ENCODE results near the gene TK2.
A peak's percentile ranks its signal among the peaks of the same experiment; 100 is the strongest.

TK2 gene

DNA sequence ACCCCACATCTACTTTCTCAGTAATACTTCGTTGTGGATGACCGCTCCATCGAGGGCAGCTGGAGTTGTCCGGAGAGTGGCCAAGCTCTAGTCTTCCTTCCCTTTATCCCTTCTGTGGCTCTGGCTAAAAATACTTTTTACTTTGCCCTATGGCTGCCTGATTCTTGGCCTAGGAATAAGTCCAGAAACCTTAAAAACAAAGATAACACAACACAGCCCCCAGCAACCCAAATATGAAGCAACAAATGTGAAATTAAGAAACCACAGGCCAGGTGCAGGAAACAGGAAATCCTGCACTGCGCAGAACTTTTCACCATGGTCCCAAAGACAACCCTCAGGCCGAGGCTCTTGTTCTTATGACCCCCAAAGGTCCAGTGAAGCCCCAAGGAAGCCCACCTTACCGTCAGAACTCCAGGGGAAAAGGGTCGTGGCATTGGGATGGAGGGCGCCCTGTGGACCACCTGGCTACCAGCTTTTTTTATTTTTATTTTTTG lies 26.0 kb downstream of the TK2 start:
- DNase-seq (ENCODE audit: low read depth) = no peak
- H3K4me3 ChIP-seq (ENCODE audit: low read length) = no peak overlapping the region
- TF ChIP-seq CTCF (conservative IDR thresholded peaks at IDR 0.05; ENCODE audit: low read length) = no peak

GRCh38 chr16:66522816-66523590 lies 26.9 kb downstream of the TK2 start:
- TF ChIP-seq CTCF (conservative IDR thresholded peaks at IDR 0.05; ENCODE audit: low read length) = no peak
- no peak for DNase-seq (ENCODE audit: low read depth)

DNA sequence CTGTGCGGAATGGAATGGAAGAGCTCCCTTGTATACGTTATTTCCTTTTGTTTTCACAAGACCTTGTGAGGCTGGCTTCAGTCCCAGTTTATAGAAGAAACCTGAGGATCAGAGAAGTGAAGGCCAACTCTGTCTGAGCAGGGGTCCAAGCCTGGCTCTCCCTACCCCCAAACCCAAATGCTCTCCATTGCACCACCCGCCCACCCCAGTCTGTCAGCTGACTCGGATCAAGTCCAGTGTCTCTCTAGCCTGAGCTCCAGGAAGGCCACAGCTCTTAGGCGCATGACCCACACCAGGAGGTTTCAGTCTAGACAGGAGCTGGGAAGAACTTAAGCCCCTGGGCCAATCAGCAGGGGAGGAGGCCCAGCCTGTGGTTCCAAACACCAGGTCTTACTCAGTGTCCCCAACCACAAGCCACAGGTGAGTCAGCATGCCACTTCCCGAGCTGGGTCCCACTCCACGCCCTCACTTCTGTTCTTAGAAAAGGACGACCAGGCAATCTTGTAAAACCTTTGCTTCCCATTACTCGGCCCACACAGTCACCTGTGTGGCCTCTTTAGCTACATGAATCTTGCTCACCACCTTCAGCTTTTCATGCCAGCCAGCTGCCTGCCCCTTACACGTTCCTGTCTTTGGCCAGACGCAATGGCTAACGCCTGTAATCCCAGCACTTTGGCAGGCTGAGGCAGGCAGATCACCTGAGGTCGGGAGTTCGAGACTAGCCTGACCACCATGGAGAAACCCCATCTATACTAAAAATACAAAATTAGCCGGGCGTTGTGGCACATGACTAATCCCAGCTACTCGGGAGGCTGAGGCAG lies 27.8 kb downstream of the TK2 start:
- TF ChIP-seq CTCF (conservative IDR thresholded peaks at IDR 0.05; ENCODE audit: low read length) = no peak
- peak; percentile 64 for DNase-seq (ENCODE audit: low read depth)
- no peak overlapping the region for H3K4me3 ChIP-seq (ENCODE audit: low read length)

More at GRCh38 chr16:66522816-66523590, 26.9 kb downstream of the TK2 start:
- H3K4me3 ChIP-seq (ENCODE audit: low read length) = no peak overlapping the region

GRCh38 chr16:66521252-66521713 lies 28.6 kb downstream of the TK2 start:
- DNase-seq (ENCODE audit: low read depth) = no peak
- no peak for TF ChIP-seq CTCF (conservative IDR thresholded peaks at IDR 0.05; ENCODE audit: low read length)
- H3K4me3 ChIP-seq (ENCODE audit: low read length) = no peak overlapping the region

GRCh38 chr16:66520406-66521170 lies 29.3 kb downstream of the TK2 start:
- no peak for TF ChIP-seq CTCF (conservative IDR thresholded peaks at IDR 0.05; ENCODE audit: low read length)
- no peak for DNase-seq (ENCODE audit: low read depth)
- H3K4me3 ChIP-seq (ENCODE audit: low read length) = no peak overlapping the region

DNA sequence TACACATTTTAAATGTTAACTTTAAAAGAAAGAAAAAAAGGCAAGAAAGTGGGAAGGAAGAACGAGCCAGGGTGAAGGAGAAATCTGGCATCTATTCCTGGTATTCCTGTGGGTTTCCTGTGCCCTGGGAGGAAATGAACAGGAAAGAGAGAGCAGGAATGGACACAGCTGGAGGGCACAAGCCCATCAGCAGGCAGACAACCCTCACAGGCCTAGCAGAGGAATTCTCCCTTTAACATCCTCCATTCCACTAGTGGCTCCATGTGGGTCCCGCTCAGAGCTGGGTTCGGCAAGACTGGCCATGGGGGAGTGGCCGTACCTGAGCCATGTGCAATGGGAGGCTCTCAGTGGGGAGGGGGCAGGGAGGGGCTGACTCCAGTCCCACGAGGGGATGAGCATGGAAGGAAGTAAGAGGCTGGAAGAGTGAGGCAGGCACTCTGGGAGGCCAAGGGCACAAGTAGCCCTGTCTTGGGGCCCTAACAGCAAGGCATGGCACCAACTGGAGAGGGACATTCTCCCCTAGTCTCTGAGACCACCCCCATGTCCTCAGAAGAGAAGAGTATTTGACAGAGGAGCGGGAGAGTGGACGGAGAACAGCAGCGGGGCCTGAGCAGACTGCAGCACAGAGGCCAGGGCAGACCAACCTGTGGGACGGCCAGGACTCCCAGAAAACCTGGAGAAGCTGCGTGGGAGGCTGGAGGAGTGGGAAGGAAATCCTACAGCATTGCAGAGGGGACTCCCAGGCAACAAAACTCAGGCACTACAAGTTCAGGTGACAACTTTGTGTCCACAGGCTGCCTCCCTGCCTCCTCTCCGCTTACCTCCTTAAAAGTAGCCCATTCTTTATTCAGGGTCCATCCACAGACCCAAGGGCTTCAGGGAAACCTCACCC lies 30.2 kb downstream of the TK2 start:
- no peak for DNase-seq (ENCODE audit: low read depth)
- TF ChIP-seq CTCF (conservative IDR thresholded peaks at IDR 0.05; ENCODE audit: low read length) = no peak
- H3K4me3 ChIP-seq (ENCODE audit: low read length) = no peak overlapping the region

All from AG10803 (cell line).